ENCODE data around the gene IL17RA. TPM values are rescaled to one million over a fixed set of nuclear protein-coding genes. Genes with fewer than 3 reads are reported as not detected.

Gene IL17RA
- total and polyA plus RNA-seq, 4 donors: 9.0 to 45.1 (median 22.6) TPM

GRCh38 chr22:17085277-17086181, 729 bp downstream of the IL17RA start:
- peak overlapping the region; percentile 91 for H3K4me3 ChIP-seq
- DNase-seq: peak; percentile 22 to 39 (median 28)
- WGBS, 2 donors: 4 to 5% methylated on average over 86 to 92 of the region's 92 CpGs
- H3K27ac ChIP-seq (ENCODE audit: low read depth in 1 of 2, low read length in 1 of 2): peak overlapping the region; percentile 81 to 99
- H3K9me3 ChIP-seq (ENCODE audit: control insufficient read depth in 4 of 4, insufficient read depth in 3 of 4, low read length in 3 of 4): no peaks in the 10 kb centered on the region
- no peaks in the 10 kb centered on the region for H3K36me3 ChIP-seq (ENCODE audit: control insufficient read depth in 4 of 4, insufficient read depth in 4 of 4, low read length in 4 of 4)
- peaks cover 0 to 9% (median 0%) of the 10 kb centered on the region in 3 donors for H3K27me3 ChIP-seq (ENCODE audit: control insufficient read depth in 3 of 3, insufficient read depth in 3 of 3, low read length in 2 of 3)
- no peak overlapping the region for H3K9ac ChIP-seq (ENCODE audit: insufficient read depth in 1 of 2, low read length in 2 of 2)
- H3K4me1 ChIP-seq (ENCODE audit: control insufficient read depth in 5 of 5, insufficient read depth in 5 of 5, low read length in 5 of 5): peaks cover 0 to 12% (median 0%) of the 10 kb centered on the region in 5 donors
- peak; percentile 22 for ATAC-seq (ENCODE audit: insufficient read depth, low FRiP score)
- TF ChIP-seq, protein P1, sequence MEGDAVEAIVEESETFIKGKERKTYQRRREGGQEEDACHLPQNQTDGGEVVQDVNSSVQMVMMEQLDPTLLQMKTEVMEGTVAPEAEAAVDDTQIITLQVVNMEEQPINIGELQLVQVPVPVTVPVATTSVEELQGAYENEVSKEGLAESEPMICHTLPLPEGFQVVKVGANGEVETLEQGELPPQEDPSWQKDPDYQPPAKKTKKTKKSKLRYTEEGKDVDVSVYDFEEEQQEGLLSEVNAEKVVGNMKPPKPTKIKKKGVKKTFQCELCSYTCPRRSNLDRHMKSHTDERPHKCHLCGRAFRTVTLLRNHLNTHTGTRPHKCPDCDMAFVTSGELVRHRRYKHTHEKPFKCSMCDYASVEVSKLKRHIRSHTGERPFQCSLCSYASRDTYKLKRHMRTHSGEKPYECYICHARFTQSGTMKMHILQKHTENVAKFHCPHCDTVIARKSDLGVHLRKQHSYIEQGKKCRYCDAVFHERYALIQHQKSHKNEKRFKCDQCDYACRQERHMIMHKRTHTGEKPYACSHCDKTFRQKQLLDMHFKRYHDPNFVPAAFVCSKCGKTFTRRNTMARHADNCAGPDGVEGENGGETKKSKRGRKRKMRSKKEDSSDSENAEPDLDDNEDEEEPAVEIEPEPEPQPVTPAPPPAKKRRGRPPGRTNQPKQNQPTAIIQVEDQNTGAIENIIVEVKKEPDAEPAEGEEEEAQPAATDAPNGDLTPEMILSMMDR (IDR thresholded peaks at IDR 0.05; ENCODE audit: control extremely low read depth, extremely low read depth): no peak

GRCh38 chr22:17086296-17086695, 1.5 kb downstream of the IL17RA start:
- DNase-seq: no peak

DNA sequence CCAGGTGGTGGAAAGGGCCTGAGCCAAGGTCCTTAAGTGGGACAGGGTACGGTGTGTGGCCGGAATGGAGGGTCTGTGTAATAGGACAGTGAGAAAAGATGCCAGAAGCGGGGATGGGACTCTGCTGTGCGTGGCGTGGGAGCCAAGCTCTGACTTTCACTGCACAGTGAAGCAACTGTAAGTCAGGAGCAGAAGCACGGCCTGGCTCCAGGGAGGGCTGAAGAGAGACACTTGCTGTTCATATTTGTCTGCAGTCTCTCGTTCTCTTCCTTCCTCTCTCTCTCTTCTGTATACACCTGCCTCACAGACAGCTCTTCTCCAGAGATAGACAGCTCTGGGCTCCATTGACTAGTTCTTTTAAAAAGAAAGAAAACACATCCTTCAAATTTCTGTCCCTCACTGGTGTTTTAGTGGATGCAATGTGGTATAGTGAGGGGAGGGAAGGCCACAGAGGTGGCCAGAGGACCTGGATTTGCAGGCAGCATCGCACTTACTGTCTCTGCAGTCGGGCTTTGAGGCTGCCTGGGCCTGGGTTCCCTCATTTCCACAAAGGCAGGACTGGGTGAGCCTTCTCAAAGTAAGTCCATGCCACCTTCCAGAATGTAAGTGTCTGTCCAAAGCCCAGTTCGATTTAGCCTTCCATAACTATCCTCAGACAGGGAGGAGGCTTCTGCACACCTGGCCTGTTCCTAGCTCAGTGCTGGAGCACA, 2.1 kb downstream of the IL17RA start:
- H3K27ac ChIP-seq (ENCODE audit: low read depth in 1 of 2, low read length in 1 of 2): peak overlapping the region in 1 of 2 donors; percentile 28
- WGBS, 2 donors: 62 to 69% methylated on average over 10 of the region's 10 CpGs
- H3K4me1 ChIP-seq (ENCODE audit: control insufficient read depth in 5 of 5, insufficient read depth in 5 of 5, low read length in 5 of 5): peaks cover 0 to 12% (median 0%) of the 10 kb centered on the region in 5 donors
- H3K27me3 ChIP-seq (ENCODE audit: control insufficient read depth in 3 of 3, insufficient read depth in 3 of 3, low read length in 2 of 3): peaks cover 0 to 9% (median 0%) of the 10 kb centered on the region in 3 donors
- DNase-seq: no peak
- no peaks in the 10 kb centered on the region for H3K36me3 ChIP-seq (ENCODE audit: control insufficient read depth in 4 of 4, insufficient read depth in 4 of 4, low read length in 4 of 4)
- no peak overlapping the region for H3K9ac ChIP-seq (ENCODE audit: insufficient read depth in 1 of 2, low read length in 2 of 2)
- no peak overlapping the region for H3K4me3 ChIP-seq
- no peaks in the 10 kb centered on the region for H3K9me3 ChIP-seq (ENCODE audit: control insufficient read depth in 4 of 4, insufficient read depth in 3 of 4, low read length in 3 of 4)
- ATAC-seq (ENCODE audit: insufficient read depth, low FRiP score): no peak
- TF ChIP-seq, protein P1 (IDR thresholded peaks at IDR 0.05; ENCODE audit: control extremely low read depth, extremely low read depth): no peak

More at GRCh38 chr22:17086296-17086695, 1.5 kb downstream of the IL17RA start:
- Histone ChIP-seq H3K4me1 (ENCODE audit: control insufficient read depth in 5 of 5, insufficient read depth in 5 of 5, low read length in 5 of 5) (peaks cover 0 to 12% (median 0%) of the 10 kb centered on the region in 5 donors), H3K27ac (ENCODE audit: low read depth in 1 of 2, low read length in 1 of 2) (peak overlapping the region in 1 of 2 donors; percentile 28), H3K27me3 (ENCODE audit: control insufficient read depth in 3 of 3, insufficient read depth in 3 of 3, low read length in 2 of 3) (peaks cover 0 to 9% (median 0%) of the 10 kb centered on the region in 3 donors), H3K9me3 (ENCODE audit: control insufficient read depth in 4 of 4, insufficient read depth in 3 of 4, low read length in 3 of 4) (no peaks in the 10 kb centered on the region), H3K4me3 (no peak overlapping the region), H3K9ac (ENCODE audit: insufficient read depth in 1 of 2, low read length in 2 of 2) (no peak overlapping the region), H3K36me3 (ENCODE audit: control insufficient read depth in 4 of 4, insufficient read depth in 4 of 4, low read length in 4 of 4) (no peaks in the 10 kb centered on the region)
- TF ChIP-seq, protein P1 (IDR thresholded peaks at IDR 0.05; ENCODE audit: control extremely low read depth, extremely low read depth): no peak
- 37 to 65% methylated on average over 7 of the region's 7 CpGs for WGBS, 2 donors
- no peak for ATAC-seq (ENCODE audit: insufficient read depth, low FRiP score)

Measured in lung (tissue), 12 donors.